Epithelial cell of proximal tubule (primary cell): ENCODE data around the gene PHKG2. TPM values are rescaled to one million over a fixed set of nuclear protein-coding genes. Genes with fewer than 3 reads are reported as not detected.

Experiments
- DNase-seq: peaks from one replicate; pipeline ENCODE4 v3.0.0-alpha.2; 2011; ENCODE audit warnings: low read depth
- H3K4me3 ChIP-seq: 2 replicates; pipeline ENCODE4 v1.5.1; 2011; ENCODE audit warnings: low read depth, mild to moderate bottlenecking, low read length
- total RNA-seq: library from RNA; depleted of rRNA; stranded (reverse); fragments of >200 nt; gene quantifications from 2 replicates; pipeline ENCODE4 v1.2.3, GENCODE V29; 2015
- TF ChIP-seq, protein P1 (sequence below): conservative IDR thresholded peaks from 2 replicates; pipeline ENCODE4 v1.5.1; 2012; ENCODE audit warnings: low read depth, mild to moderate bottlenecking, low read length

PHKG2 gene
- total RNA-seq, 1 donor from 2014 or later, result 27.6 TPM

DNA sequence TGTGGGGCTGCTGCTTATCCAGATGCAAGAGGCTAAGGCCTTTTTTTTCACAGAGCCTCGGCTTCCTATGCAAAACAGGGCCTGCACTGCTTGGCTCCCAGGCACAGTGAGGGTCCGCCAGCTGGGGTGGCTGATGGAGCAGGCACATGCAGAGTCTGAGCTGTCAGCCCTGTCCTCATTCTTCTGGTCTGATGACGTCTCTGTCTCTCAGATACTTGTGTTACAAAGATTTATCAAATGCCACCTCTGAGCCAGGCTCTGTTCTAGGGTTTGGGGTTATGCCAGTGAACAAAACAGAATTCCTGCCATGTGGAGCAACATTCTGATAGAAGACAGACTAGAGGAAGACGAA, 18.7 kb downstream of the PHKG2 start:
- no peak overlapping the region for H3K4me3 ChIP-seq
- TF ChIP-seq, protein P1, sequence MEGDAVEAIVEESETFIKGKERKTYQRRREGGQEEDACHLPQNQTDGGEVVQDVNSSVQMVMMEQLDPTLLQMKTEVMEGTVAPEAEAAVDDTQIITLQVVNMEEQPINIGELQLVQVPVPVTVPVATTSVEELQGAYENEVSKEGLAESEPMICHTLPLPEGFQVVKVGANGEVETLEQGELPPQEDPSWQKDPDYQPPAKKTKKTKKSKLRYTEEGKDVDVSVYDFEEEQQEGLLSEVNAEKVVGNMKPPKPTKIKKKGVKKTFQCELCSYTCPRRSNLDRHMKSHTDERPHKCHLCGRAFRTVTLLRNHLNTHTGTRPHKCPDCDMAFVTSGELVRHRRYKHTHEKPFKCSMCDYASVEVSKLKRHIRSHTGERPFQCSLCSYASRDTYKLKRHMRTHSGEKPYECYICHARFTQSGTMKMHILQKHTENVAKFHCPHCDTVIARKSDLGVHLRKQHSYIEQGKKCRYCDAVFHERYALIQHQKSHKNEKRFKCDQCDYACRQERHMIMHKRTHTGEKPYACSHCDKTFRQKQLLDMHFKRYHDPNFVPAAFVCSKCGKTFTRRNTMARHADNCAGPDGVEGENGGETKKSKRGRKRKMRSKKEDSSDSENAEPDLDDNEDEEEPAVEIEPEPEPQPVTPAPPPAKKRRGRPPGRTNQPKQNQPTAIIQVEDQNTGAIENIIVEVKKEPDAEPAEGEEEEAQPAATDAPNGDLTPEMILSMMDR, result no peak
- no peak for DNase-seq

DNA sequence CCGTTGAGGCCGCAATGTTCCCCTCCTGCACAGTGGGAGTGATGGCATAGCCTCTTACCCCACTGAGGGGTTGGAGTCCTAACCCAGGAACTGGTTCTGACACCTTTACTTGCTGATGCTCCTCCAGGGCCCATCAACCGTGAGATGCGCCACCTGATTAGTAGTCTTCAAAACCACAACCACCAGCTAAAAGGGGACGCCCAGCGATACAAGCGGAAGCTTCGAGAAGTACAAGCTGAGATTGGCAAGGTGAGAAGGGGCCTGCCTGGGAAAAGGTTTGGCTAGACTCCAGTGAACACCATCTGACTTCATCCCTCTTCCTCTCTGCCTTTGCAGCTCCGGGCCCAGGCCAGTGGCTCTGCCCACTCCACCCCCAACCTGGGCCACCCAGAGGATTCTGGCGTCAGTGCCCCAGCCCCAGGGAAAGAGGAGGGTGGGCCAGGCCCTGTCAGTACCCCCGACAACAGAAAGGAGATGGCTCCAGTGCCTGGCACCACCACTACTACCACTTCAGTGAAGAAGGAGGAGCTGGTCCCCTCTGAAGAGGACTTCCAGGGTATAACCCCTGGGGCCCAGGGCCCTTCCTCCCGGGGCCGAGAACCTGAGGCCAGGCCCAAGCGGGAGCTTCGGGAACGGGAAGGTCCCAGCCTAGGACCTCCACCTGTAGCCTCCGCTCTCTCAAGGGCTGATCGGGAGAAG, 19.7 kb downstream of the PHKG2 start:
- H3K4me3 ChIP-seq, result no peak overlapping the region
- DNase-seq, result no peak
- TF ChIP-seq, protein P1, result no peak

DNA sequence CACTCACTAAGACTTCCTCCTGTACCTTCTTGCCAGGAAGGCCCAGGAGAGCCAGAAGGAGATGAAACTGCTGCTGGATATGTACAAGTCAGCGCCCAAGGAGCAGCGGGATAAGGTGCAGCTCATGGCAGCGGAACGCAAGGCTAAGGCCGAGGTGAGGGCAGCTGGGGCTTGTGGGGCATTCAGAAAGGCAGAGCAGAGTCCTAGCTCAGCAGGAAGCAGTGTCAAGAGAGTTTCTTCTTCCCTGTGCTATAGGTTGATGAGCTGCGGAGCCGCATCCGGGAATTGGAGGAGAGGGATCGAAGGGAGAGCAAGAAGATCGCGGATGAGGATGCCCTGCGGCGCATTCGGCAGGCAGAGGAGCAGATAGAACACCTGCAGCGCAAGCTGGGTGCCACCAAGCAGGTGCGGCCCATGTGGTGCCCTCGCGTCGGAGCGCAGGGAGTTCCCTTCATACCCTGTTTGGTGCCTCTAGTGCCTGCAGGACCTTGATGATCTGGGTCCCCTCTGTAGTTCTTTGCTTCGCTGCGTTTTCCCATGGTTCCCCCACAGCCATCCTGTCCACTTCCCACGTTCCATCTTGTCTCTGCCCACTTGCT, 20.5 kb downstream of the PHKG2 start:
- no peak for DNase-seq
- H3K4me3 ChIP-seq, result no peak overlapping the region
- TF ChIP-seq, protein P1, result no peak

DNA sequence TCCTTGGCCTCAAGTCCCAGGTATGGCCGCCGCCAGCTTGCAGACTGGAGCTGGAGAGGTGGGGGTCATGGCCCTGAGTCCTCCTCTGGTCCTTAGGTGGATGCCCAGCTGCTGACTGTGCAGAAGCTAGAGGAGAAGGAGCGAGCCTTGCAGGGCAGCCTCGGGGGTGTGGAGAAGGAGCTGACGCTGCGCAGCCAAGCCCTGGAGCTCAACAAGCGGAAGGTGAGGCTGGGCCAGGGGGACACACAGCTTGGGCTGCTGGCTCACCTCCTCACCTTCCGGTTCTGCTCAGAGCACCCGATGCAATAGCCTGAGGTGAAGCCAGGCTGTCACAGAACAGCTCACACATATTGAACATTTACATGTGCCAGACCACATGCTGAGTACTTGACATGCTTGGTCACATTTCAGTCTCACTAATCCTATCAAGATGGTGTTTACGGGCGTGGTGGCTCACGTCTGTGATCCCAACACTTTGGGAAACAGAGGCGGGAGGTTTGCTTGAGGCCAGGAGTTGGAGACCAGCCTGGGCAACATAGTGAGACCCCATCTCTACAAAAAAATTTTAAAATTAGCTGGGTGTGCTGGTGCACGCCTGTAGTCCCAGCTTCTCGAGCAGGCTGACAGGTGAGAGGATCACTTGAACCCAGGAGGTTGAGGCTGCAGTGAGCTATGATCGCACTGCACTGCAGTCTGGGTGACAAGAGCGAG, 21.3 kb downstream of the PHKG2 start:
- no peak for DNase-seq
- no peak overlapping the region for H3K4me3 ChIP-seq
- TF ChIP-seq, protein P1, result no peak

DNA sequence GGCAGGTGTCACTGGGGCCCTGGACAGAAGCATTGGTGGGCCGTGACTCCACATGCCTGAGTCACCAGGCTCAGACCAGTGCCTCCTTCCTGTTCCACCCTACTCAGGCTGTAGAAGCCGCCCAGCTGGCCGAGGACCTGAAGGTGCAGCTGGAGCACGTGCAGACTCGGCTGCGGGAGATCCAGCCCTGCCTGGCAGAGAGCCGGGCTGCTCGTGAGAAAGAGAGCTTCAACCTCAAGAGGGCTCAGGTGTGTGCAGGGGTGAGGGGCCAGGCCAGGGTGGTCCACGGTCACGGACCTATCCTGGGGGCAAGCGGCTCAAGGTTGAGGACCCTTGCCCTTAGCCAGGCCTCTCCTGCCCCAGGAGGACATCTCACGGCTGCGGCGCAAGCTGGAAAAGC, 23.5 kb downstream of the PHKG2 start:
- H3K4me3 ChIP-seq, result no peak overlapping the region
- no peak for DNase-seq
- TF ChIP-seq, protein P1, result no peak

DNA sequence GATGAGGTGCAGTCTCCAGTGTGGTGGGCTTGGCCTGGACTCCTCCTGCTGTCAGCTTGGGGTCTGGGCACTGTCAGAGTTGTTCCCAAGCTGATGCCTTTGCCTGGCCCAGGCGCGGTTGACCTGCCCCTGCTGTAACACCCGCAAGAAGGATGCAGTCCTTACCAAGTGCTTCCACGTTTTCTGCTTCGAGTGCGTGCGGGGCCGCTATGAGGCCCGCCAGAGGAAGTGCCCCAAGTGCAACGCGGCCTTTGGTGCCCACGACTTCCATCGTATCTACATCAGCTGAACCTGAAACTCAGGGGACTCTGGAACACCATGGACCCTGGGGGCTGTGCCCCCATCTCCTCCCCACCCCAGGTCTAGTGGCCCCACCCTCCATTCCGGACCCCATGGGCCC, 25.6 kb downstream of the PHKG2 start:
- no peak for DNase-seq
- TF ChIP-seq, protein P1, result no peak
- H3K4me3 ChIP-seq, result no peak overlapping the region
